ENCODE data around the gene DCDC1. TPM values are rescaled to one million over a fixed set of nuclear protein-coding genes. Genes with fewer than 3 reads are reported as not detected.

Gene DCDC1
- total RNA-seq, 1 experiment from 2014 or later: 0.22 TPM

- Mint-ChIP-seq H3K4me3 (no peak overlapping the region), H3K9me3 (no peaks in the 10 kb centered on the region), H3K36me3 (no peaks in the 10 kb centered on the region), H3K27me3 (ENCODE audit: low read depth) (no peaks in the 10 kb centered on the region), H3K4me1 (peaks cover under 1% of the 10 kb centered on the region), H3K27ac (no peak overlapping the region)
- no peak for DNase-seq (ENCODE audit: low spot score)
- ATAC-seq: no peak
- CTCF ChIA-PET: interaction anchor here (1.1 kb wide), 1 partner anchor 325 kb away, joined by 3 read pairs; the partner anchor contains the start of gene MPPED2
- POLR2A ChIA-PET: no interaction called here
- TF ChIP-seq CREB1 (CRISPR knock-in tag; IDR thresholded peaks at IDR 0.05) (no peak), NFE2L1 (CRISPR knock-in tag; IDR thresholded peaks at IDR 0.05) (no peak), MLX (CRISPR knock-in tag; IDR thresholded peaks at IDR 0.05) (no peak), ETV6 (CRISPR knock-in tag; IDR thresholded peaks at IDR 0.05) (no peak)
Measured at GRCh38 chr11:30911247-30911646, 458.3 kb downstream of the DCDC1 start.

- ATAC-seq: no peak
- Mint-ChIP-seq H3K9me3 (no peaks in the 10 kb centered on the region), H3K36me3 (no peaks in the 10 kb centered on the region), H3K4me3 (no peak overlapping the region), H3K27me3 (ENCODE audit: low read depth) (no peaks in the 10 kb centered on the region), H3K4me1 (peaks cover 8% of the 10 kb centered on the region), H3K27ac (no peak overlapping the region)
- ChIA-PET POLR2A (no interaction called here), CTCF (no interaction called here)
- DNase-seq (ENCODE audit: low spot score): no peak
- TF ChIP-seq CREM (CRISPR knock-in tag; IDR thresholded peaks at IDR 0.05) (no peak), ZNF532 (CRISPR knock-in tag; IDR thresholded peaks at IDR 0.05; ENCODE audit: borderline replicate concordance) (no peak), ZNF416 (CRISPR knock-in tag; IDR thresholded peaks at IDR 0.05) (no peak), CBFB (CRISPR knock-in tag; IDR thresholded peaks at IDR 0.05; ENCODE audit: low read depth) (no peak), ZNF281 (CRISPR knock-in tag; IDR thresholded peaks at IDR 0.05) (no peak), MLX (CRISPR knock-in tag; IDR thresholded peaks at IDR 0.05) (no peak), CDX4 (CRISPR knock-in tag; IDR thresholded peaks at IDR 0.05; ENCODE audit: borderline replicate concordance) (no peak), IRF2 (CRISPR knock-in tag; IDR thresholded peaks at IDR 0.05; ENCODE audit: borderline replicate concordance, low read depth) (no peak), E2F4 (CRISPR knock-in tag; IDR thresholded peaks at IDR 0.05; ENCODE audit: borderline replicate concordance, low read depth) (no peak), ZNF232 (CRISPR knock-in tag; IDR thresholded peaks at IDR 0.05) (no peak), TCF7 (CRISPR knock-in tag; IDR thresholded peaks at IDR 0.05; ENCODE audit: low read depth) (no peak), ESRRA (CRISPR knock-in tag; IDR thresholded peaks at IDR 0.05; ENCODE audit: borderline replicate concordance) (no peak), FOXJ3 (CRISPR knock-in tag; IDR thresholded peaks at IDR 0.05; ENCODE audit: borderline replicate concordance) (no peak), TEAD4 (CRISPR knock-in tag; IDR thresholded peaks at IDR 0.05) (no peak), HMGXB4 (CRISPR knock-in tag; IDR thresholded peaks at IDR 0.05) (no peak), NFATC4 (CRISPR knock-in tag; IDR thresholded peaks at IDR 0.05) (no peak), SMAD4 (CRISPR knock-in tag; IDR thresholded peaks at IDR 0.05) (no peak), PRRX2 (CRISPR knock-in tag; IDR thresholded peaks at IDR 0.05) (no peak)
Measured at GRCh38 chr11:30908857-30909256, 460.7 kb downstream of the DCDC1 start.

Measured in WTC11 (cell line).